Measurements from ENCODE around the gene STAT3.
"Not testable (repeated sequence)": the region's sequence is repeated elsewhere in the genome, so short reads cannot be mapped to it uniquely, and the experiment has no call there.

Gene STAT3

GRCh38 chr17:42272162-42272907, 115.9 kb downstream of the STAT3 start:
- no CpG with 5 or more reads among the region's 7 CpGs for WGBS (ENCODE audit: insufficient coverage, insufficient read length)
- Histone ChIP-seq H3K27me3 (ENCODE audit: control insufficient read depth, insufficient read depth, low read length) (no peaks in the 10 kb centered on the region), H3K27ac (ENCODE audit: low read length) (no peak overlapping the region), H3K4me1 (ENCODE audit: control insufficient read depth, insufficient read depth, low read length) (no peaks in the 10 kb centered on the region), H3K9me3 (ENCODE audit: control insufficient read depth, insufficient read depth, low read length) (no peaks in the 10 kb centered on the region), H3K4me3 (ENCODE audit: low read length) (no peak overlapping the region), H3K36me3 (ENCODE audit: control insufficient read depth, insufficient read depth, low read length) (no peaks in the 10 kb centered on the region)
- DNase-seq (ENCODE audit: low read depth, low spot score): no peak

GRCh38 chr17:42271779-42272035, 116.5 kb downstream of the STAT3 start:
- Histone ChIP-seq H3K9me3 (ENCODE audit: control insufficient read depth, insufficient read depth, low read length) (no peaks in the 10 kb centered on the region), H3K27ac (ENCODE audit: low read length) (no peak overlapping the region), H3K4me1 (ENCODE audit: control insufficient read depth, insufficient read depth, low read length) (no peaks in the 10 kb centered on the region), H3K4me3 (ENCODE audit: low read length) (no peak overlapping the region), H3K27me3 (ENCODE audit: control insufficient read depth, insufficient read depth, low read length) (no peaks in the 10 kb centered on the region), H3K36me3 (ENCODE audit: control insufficient read depth, insufficient read depth, low read length) (no peaks in the 10 kb centered on the region)
- no peak for DNase-seq (ENCODE audit: low read depth, low spot score)

GRCh38 chr17:42271006-42271778, 117.0 kb downstream of the STAT3 start:
- no peaks in the 10 kb centered on the region for H3K4me1 ChIP-seq (ENCODE audit: control insufficient read depth, insufficient read depth, low read length)
- no peaks in the 10 kb centered on the region for H3K27me3 ChIP-seq (ENCODE audit: control insufficient read depth, insufficient read depth, low read length)
- no CpG with 5 or more reads among the region's 3 CpGs for WGBS (ENCODE audit: insufficient coverage, insufficient read length)
- no peak overlapping the region for H3K4me3 ChIP-seq (ENCODE audit: low read length)
- H3K27ac ChIP-seq (ENCODE audit: low read length): no peak overlapping the region
- H3K36me3 ChIP-seq (ENCODE audit: control insufficient read depth, insufficient read depth, low read length): no peaks in the 10 kb centered on the region
- DNase-seq (ENCODE audit: low read depth, low spot score): no peak
- H3K9me3 ChIP-seq (ENCODE audit: control insufficient read depth, insufficient read depth, low read length): no peaks in the 10 kb centered on the region

- WGBS (ENCODE audit: insufficient coverage, insufficient read length): 100% methylated on average over 1 of the region's 6 CpGs
These were observed 117.6 kb downstream of the STAT3 start for GRCh38 chr17:42270596-42270995.

GRCh38 chr17:42270170-42270535, 118.1 kb downstream of the STAT3 start:
- no peaks in the 10 kb centered on the region for H3K9me3 ChIP-seq (ENCODE audit: control insufficient read depth, insufficient read depth, low read length)
- WGBS (ENCODE audit: insufficient coverage, insufficient read length): no CpG with 5 or more reads among the region's 4 CpGs

More at GRCh38 chr17:42270596-42270995, 117.6 kb downstream of the STAT3 start:
- Histone ChIP-seq H3K4me3 (ENCODE audit: low read length) (no peak overlapping the region), H3K27me3 (ENCODE audit: control insufficient read depth, insufficient read depth, low read length) (no peaks in the 10 kb centered on the region), H3K36me3 (ENCODE audit: control insufficient read depth, insufficient read depth, low read length) (no peaks in the 10 kb centered on the region), H3K27ac (ENCODE audit: low read length) (no peak overlapping the region), H3K9me3 (ENCODE audit: control insufficient read depth, insufficient read depth, low read length) (no peaks in the 10 kb centered on the region), H3K4me1 (ENCODE audit: control insufficient read depth, insufficient read depth, low read length) (no peaks in the 10 kb centered on the region)
- no peak for DNase-seq (ENCODE audit: low read depth, low spot score)

GRCh38 chr17:42268236-42268635, 120.0 kb downstream of the STAT3 start:
- DNase-seq (ENCODE audit: low read depth, low spot score): no peak
- no peak overlapping the region for H3K4me3 ChIP-seq (ENCODE audit: low read length)
- WGBS (ENCODE audit: insufficient coverage, insufficient read length): no CpG with 5 or more reads among the region's 5 CpGs
- H3K36me3 ChIP-seq (ENCODE audit: control insufficient read depth, insufficient read depth, low read length): no peaks in the 10 kb centered on the region
- no peaks in the 10 kb centered on the region for H3K4me1 ChIP-seq (ENCODE audit: control insufficient read depth, insufficient read depth, low read length)
- no peaks in the 10 kb centered on the region for H3K27me3 ChIP-seq (ENCODE audit: control insufficient read depth, insufficient read depth, low read length)
- H3K27ac ChIP-seq (ENCODE audit: low read length): no peak overlapping the region
- H3K9me3 ChIP-seq (ENCODE audit: control insufficient read depth, insufficient read depth, low read length): no peaks in the 10 kb centered on the region

More at GRCh38 chr17:42270170-42270535, 118.1 kb downstream of the STAT3 start:
- H3K4me3 ChIP-seq (ENCODE audit: low read length): no peak overlapping the region
- no peak for DNase-seq (ENCODE audit: low read depth, low spot score)
- no peaks in the 10 kb centered on the region for H3K36me3 ChIP-seq (ENCODE audit: control insufficient read depth, insufficient read depth, low read length)
- H3K27ac ChIP-seq (ENCODE audit: low read length): no peak overlapping the region
- no peaks in the 10 kb centered on the region for H3K4me1 ChIP-seq (ENCODE audit: control insufficient read depth, insufficient read depth, low read length)
- no peaks in the 10 kb centered on the region for H3K27me3 ChIP-seq (ENCODE audit: control insufficient read depth, insufficient read depth, low read length)

GRCh38 chr17:42266918-42267766, 121.1 kb downstream of the STAT3 start:
- H3K27ac ChIP-seq (ENCODE audit: low read length): no peak overlapping the region
- no peaks in the 10 kb centered on the region for H3K27me3 ChIP-seq (ENCODE audit: control insufficient read depth, insufficient read depth, low read length)
- H3K4me1 ChIP-seq (ENCODE audit: control insufficient read depth, insufficient read depth, low read length): no peaks in the 10 kb centered on the region
- no peaks in the 10 kb centered on the region for H3K36me3 ChIP-seq (ENCODE audit: control insufficient read depth, insufficient read depth, low read length)
- no CpG with 5 or more reads among the region's 9 CpGs for WGBS (ENCODE audit: insufficient coverage, insufficient read length)
- no peak for DNase-seq (ENCODE audit: low read depth, low spot score)
- H3K4me3 ChIP-seq (ENCODE audit: low read length): no peak overlapping the region
- no peaks in the 10 kb centered on the region for H3K9me3 ChIP-seq (ENCODE audit: control insufficient read depth, insufficient read depth, low read length)

GRCh38 chr17:42266462-42266861, 121.8 kb downstream of the STAT3 start:
- no peak for DNase-seq (ENCODE audit: low read depth, low spot score)
- no CpG with 5 or more reads among the region's 2 CpGs for WGBS (ENCODE audit: insufficient coverage, insufficient read length)
- Histone ChIP-seq H3K4me3 (ENCODE audit: low read length) (no peak overlapping the region), H3K9me3 (ENCODE audit: control insufficient read depth, insufficient read depth, low read length) (no peaks in the 10 kb centered on the region), H3K36me3 (ENCODE audit: control insufficient read depth, insufficient read depth, low read length) (no peaks in the 10 kb centered on the region), H3K27ac (ENCODE audit: low read length) (no peak overlapping the region), H3K4me1 (ENCODE audit: control insufficient read depth, insufficient read depth, low read length) (no peaks in the 10 kb centered on the region), H3K27me3 (ENCODE audit: control insufficient read depth, insufficient read depth, low read length) (no peaks in the 10 kb centered on the region)

- not testable (repeated sequence) for H3K27ac ChIP-seq (ENCODE audit: low read length); DNase-seq (ENCODE audit: low read depth, low spot score); H3K36me3 ChIP-seq (ENCODE audit: control insufficient read depth, insufficient read depth, low read length); H3K4me1 ChIP-seq (ENCODE audit: control insufficient read depth, insufficient read depth, low read length); H3K27me3 ChIP-seq (ENCODE audit: control insufficient read depth, insufficient read depth, low read length); H3K4me3 ChIP-seq (ENCODE audit: low read length); H3K9me3 ChIP-seq (ENCODE audit: control insufficient read depth, insufficient read depth, low read length)
- no CpG with 5 or more reads among the region's 4 CpGs for WGBS (ENCODE audit: insufficient coverage, insufficient read length)
These were observed 123.9 kb downstream of the STAT3 start for GRCh38 chr17:42264366-42264765.

Measured in iPS DF 6.9 (cell line).